NCI-H2029 (cell line): Measurements from ENCODE around the gene ATP5IF1.

Experiments
- DNase-seq: peaks from one replicate; lab custom pipeline; 2025; lab: John Stamatoyannopoulos, UW

ATP5IF1 gene

DNA sequence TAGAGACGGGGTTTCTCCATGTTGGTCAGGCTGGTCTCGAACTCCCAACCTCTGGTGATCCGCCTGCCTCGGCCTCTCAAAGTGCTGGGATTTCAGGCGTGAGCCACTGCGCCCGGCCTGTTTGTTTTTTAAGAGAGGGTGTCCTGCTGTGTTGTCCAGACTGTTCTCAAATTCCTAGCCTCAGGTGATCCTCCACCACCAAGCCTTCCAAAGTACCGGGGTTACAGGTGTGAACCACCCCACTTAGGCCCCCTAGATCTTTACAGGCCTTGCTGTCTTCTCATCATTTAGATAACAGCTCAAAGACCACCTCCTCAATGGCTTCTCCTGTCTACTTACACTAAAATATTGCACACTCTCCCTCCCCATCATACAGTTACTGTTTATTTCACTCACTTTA, 29.7 kb downstream of the ATP5IF1 start:
- DNase-seq, result no peak

DNA sequence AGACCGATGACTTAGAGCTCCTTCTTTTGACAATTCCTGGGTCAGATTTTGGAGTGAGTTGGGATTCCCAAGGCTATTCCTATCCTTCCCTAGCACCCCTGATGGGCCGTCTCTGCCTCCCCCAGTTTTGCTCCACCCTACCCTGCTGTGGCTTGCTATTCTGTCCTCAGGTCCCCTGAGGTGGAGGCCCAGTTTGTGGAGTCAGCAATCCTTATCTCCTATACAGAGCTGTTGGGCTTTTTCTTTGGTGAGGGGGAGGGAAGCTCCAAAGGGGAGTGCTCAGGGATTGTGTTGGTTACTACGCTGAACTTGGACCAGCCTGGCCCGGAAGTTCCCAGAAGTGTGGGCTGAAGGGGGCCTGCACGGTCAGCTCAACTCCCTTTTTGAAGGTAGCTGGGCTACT, 31.0 kb downstream of the ATP5IF1 start:
- DNase-seq, result no peak

DNA sequence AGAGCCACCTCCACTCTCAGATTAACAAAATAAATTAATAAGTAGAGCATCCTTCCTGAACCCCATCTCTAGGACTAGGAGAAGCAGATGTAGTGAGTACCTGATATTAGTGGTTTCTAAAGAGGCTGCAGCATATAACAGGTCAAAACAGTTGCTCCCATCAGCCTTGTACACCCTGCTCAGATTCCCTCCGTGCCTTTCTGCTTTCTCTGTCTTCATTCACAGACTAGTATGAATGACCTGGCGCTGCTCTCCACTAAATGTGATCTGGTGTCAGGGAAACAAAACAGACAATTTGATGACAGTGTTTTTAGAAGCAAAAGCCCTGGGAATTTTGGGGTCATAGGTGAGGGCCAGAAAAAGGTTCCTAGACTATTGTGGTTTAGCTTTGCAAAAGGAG, 31.7 kb downstream of the ATP5IF1 start:
- no peak for DNase-seq

DNA sequence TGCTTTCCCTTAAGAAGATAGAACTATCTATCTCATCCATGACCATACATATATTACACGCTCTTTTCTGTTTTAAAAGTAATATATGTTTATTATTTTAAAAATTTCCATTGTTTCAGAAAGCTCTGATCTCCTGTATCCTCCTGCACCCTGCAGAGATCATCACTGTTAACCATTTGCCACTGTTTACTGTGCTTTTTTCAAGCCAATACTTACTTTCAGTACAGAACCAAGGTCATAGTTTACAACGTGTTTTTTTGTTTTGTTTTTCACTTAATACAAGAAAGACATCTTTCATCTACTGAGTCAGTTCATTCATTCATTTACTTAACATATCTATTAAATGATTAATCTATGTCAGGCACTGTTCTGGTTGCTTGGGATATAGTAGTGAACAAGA, 33.6 kb downstream of the ATP5IF1 start:
- no peak for DNase-seq

DNA sequence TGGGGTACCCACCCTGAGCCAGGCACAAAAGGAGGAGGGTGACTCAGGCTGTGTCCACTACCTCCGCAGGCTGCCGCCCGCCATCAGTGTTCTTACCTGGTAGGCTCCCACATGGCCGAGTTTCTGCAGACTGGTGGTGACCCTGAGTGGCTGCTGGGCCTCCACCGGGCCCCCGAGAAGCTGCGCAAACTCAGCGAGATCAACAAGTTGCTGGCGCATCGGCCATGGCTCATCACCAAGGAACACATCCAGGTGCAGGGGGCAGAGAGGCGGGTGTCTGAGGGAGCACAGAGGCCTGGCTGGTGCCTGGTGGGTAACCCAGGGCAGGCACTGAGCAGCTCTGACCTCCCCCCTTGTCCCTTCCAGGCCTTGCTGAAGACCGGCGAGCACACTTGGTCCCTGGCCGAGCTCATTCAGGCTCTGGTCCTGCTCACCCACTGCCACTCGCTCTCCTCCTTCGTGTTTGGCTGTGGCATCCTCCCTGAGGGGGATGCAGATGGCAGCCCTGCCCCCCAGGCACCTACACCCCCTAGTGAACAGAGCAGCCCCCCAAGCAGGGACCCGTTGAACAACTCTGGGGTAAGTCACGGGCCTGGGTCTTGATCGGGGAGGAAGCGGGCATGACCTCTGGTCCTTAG, 36.4 kb downstream of the ATP5IF1 start:
- DNase-seq, result no peak

DNA sequence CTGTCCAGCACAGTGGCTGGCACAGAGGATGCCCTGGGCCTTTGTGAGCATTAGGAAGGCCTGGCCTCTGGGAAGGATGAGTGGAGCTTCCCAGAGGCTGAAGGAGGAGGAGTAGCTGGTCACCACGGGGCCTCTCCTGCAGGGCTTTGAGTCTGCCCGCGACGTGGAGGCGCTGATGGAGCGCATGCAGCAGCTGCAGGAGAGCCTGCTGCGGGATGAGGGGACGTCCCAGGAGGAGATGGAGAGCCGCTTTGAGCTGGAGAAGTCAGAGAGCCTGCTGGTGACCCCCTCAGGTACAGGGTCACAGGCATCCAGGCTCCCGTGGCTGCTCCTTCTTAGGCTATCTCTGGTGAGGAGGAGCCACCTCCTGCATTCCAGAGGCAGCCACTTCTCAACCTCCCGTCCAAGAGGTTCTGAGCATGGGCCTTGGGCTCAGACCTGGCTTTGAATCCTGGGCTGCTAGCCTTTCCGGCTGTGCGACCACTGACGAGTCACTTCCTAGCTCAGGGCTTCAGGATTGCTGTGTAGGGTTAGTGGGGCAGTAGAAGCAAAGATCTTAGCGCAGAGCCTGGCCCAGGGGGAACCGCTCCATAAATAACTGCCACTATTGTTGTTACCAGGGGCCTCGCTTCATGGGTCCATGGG, 37.4 kb downstream of the ATP5IF1 start:
- no peak for DNase-seq

DNA sequence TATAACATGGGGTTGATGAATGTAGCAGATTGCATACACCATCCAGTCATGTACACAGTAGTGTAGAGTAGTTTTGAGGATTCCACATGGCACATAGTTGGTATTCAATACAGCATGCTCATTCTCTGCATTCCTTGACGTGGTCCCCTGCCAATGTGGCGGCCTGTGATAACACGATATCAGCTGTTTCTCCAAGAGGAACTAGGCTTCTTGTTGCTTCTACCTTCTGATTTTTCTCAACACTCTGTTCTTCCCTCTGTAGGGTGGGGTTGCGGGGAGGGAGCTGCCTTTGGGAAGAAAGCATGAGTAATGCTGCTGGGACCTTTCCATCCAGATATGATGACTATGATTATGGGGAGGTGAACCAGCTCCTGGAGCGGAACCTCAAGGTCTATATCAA, 42.8 kb downstream of the ATP5IF1 start:
- no peak for DNase-seq

DNA sequence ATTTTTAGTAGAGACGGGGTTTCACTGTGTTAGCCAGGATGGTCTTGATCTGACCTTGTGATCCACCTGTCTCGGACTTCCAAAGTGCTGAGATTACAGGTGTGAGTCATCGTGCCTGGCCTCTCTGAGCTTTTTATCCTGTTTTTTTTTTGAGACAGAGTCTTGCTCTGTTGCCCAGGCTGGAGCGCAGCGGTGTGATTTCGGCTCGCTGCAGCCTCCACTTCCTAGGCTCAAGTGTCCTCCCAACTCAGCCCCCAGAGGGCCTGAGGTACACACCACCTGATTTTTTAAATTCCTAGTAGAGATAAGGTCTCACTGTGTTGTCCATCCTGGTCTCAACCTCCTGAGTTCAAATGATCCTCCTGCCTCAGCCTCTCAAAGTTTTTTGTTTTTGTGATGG, 43.8 kb downstream of the ATP5IF1 start:
- no peak for DNase-seq

DNA sequence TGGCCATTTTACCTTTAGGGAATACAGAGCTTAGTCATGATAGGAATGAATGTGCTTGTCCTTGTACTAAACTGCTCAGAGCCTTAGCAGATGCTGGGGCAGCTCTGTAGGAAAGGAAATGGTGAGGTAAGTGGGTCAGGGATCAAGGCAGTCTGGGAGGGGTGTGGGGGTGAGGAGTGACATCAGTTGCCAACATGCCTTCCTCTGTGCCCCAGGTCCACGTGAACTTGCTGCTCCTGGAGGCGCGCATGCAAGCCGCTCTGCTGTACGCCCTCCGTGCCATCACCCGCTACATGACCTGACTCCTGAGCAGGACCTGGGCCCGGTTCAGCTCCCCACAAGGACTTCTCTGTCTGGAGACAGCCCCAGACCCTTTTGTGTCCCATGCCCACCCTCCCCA, 44.6 kb downstream of the ATP5IF1 start:
- no peak for DNase-seq

DNA sequence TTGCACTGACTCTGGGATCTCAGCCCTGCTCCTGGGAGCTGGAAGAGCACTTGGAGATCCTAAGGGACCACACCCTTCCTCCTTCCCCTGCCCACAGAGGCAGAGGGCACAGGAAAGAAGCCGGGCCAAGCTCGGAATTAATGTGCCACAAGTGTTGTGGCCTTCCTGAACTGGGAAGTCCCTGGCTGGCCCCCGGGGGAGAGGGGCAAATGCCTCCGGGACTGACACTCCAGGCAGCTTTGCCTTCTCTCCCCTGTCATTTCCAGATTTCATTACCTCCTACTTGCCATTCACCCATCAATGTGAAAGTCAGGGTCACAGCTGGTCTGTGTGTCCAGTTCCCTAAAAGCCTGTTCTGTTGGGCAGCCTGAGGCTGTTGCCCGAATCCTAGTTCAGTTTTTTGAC, 45.1 kb downstream of the ATP5IF1 start:
- DNase-seq, result no peak

DNA sequence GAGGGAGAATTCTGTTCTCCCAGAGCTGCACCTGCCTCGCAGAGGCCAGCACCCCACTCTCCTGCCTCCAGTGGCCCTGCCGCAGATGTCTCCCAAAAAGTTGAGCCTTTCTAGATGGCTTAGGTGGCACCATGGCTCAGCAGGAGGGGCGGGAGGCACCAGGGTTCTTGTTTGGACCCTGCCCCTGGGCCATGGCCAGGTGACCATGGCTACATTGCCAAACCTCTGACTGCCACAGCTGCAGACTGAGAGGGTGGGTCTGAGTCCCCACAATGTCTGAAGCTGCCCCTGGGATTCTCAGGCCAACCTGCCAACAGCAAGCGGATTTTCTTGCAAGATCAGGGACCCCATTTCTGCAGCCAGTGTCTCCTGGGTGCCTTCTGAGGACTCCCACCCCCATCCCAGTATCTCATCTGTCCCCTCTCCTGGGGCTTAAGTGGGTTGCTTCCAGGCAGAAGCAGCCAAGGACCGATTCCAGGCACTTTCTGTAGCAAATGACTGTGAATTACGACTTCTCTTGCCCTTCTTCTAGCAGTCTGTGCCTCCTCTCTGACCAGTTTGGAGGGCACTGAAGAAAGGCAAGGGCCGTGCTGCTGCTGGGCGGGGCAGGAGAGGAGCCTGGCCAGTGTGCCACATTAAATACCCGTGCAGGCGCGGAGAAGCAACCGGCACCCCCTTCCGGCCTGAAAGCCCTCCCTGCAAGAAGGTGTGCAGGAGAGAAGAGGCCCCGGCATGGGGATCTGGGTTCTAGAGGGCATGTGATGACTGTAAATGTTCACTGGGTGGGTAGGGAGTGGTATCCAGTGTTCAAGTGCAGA, 45.9 kb downstream of the ATP5IF1 start:
- no peak for DNase-seq

DNA sequence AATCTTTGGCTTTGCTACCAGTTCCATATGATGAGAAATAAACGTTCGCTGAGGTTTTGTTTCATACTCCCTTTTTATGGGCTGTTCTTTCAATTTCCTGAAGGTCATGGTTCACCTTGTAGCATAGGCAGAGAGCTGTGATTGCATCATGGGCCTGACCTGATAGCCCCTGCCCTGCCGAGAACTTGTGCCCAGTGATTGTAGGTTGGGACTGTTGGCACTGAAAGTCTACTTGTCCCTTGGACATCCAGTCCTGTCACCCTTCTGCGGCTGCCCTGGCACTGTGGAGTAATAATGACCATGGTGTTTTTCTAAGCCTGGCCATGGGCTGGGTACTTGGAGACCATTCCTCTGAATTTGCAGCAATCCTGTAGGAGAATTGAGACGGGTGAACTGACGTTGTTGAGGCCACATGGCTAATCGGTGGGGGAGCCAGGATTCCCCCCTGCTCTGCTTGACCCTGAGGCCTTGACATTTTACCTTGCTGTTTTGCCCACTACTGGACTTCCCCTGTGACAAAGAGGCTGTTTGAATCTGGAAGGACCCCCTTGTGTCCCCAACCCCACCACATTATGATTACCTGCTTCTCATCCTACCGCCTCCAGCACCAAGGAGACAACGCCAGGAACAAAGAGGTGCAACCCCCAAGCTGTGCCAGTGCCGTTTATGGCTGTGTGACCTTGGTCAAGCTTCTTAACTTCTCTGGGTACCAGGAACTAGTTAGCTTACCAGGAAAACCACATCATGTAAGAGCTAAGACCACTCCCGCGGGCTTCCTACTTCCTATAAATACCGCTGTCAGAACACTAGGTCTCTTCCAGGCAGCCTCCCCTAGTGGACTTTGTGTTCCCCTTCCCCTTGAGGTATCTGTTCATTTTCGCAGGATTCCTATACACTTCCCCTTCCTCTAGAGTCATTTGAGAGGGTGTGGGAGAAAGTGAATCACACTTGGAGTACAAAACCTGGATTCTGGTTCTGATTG, 46.8 kb downstream of the ATP5IF1 start:
- no peak for DNase-seq

DNA sequence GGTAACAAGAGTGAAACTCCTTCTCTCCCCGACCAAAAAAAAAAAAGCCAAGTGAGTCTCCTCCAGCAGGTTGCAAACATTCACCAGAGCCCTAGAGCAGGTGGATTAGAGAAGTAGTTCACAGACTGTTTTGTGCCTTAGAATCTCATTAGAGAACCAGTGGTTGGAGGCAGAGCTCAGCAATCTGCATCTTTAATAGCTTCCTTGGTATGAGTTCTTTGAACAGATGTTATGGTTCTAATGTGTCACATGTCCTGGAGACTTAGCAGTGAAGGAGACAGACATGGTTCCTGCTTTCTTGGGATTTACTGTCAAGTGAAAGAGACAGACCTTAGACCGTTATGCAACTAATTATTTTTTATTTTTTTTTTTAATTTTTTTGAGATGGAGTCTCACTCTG, 50.2 kb downstream of the ATP5IF1 start:
- DNase-seq, result no peak
